Measurements from ENCODE around the gene GRIK5.

GRIK5 gene

GRCh38 chr19:42093926-42094325 is 23.9 kb upstream of the GRIK5 start:
- no peak for DNase-seq

- no peak for DNase-seq
These were observed 23.5 kb upstream of the GRIK5 start for GRCh38 chr19:42093505-42093904.

- peak; percentile 80 for DNase-seq
These were observed 22.3 kb upstream of the GRIK5 start for GRCh38 chr19:42092350-42092749.

GRCh38 chr19:42091742-42092141 is 21.7 kb upstream of the GRIK5 start:
- DNase-seq, result peak; percentile 22

- no peak for DNase-seq
These were observed 21.3 kb upstream of the GRIK5 start for GRCh38 chr19:42091300-42091699.

- DNase-seq, result no peak
These were observed 20.7 kb upstream of the GRIK5 start for GRCh38 chr19:42090672-42091071.

- no peak for DNase-seq
These were observed 19.8 kb upstream of the GRIK5 start for GRCh38 chr19:42089772-42090171.

- DNase-seq, result no peak
These were observed 19.3 kb upstream of the GRIK5 start for GRCh38 chr19:42089191-42089750.

GRCh38 chr19:42088471-42089190 is 18.6 kb upstream of the GRIK5 start:
- DNase-seq, result no peak

GRCh38 chr19:42086770-42087550 is 17.0 kb upstream of the GRIK5 start:
- DNase-seq, result no peak

GRCh38 chr19:42086188-42086736 is 16.3 kb upstream of the GRIK5 start:
- no peak for DNase-seq

- DNase-seq, result no peak
These were observed 13.5 kb upstream of the GRIK5 start for GRCh38 chr19:42083537-42083936.

GRCh38 chr19:42081584-42082203 is 11.7 kb upstream of the GRIK5 start:
- DNase-seq, result no peak

- no peak for DNase-seq
These were observed 10.9 kb upstream of the GRIK5 start for GRCh38 chr19:42080764-42081375.

GRCh38 chr19:42079886-42080763 is 10.1 kb upstream of the GRIK5 start:
- no peak for DNase-seq

- DNase-seq, result no peak
These were observed 9.3 kb upstream of the GRIK5 start for GRCh38 chr19:42079276-42079669.

- DNase-seq, result no peak
These were observed 8.7 kb upstream of the GRIK5 start for GRCh38 chr19:42078538-42079275.

GRCh38 chr19:42078058-42078457 is 8.1 kb upstream of the GRIK5 start:
- no peak for DNase-seq

- DNase-seq, result peak; percentile 51
These were observed 6.5 kb upstream of the GRIK5 start for GRCh38 chr19:42076380-42076944.

GRCh38 chr19:42075616-42076379 is 5.8 kb upstream of the GRIK5 start, which contains the start of gene ZNF574:
TSS of gene ZNF574 (plus strand) at chr19:42076166. CDS start at chr19:42078607, 2,441 bp downstream.
- peak; percentile 99 for DNase-seq
